ENCODE data around the gene CMTM6. TPM values are rescaled to one million over a fixed set of nuclear protein-coding genes. Genes with fewer than 3 reads are reported as not detected.

The CMTM6 gene
- total RNA-seq, 1 experiment from 2014 or later, result 43.5 TPM

DNA sequence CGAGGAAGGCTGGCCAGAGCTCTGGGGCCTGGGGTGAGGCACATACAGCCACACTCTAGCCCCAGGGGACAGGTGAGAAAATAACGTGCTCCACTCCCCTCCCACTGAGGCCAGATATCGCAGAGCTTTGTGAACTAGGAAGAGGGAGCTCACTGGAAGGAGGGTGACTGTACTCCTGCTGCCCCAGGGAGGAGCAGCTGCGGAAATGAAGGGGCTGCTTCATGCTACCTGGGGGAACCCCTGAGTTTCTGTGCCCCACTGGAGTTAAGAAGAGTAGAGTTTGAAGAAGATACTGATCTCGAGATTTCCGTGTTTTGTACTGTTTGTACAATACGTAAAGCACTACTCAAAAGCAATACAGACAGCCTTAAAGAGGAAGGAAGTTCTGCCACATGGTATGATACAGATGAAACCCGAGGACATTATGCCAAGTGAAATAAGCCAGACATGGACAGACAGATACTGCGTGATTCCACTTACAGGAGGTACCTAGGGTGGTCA lies 44.6 kb downstream of the CMTM6 start:
- no peak overlapping the region for H3T11ph ChIP-seq (ENCODE audit: low read length)
- H3K27ac ChIP-seq (ENCODE audit: insufficient read length, low read depth, low read length), result no peak overlapping the region
- no peak overlapping the region; the same call in 1 of the 2 replicates for H2BK15ac ChIP-seq (ENCODE audit: low read depth, low read length)
- H3K9me3 ChIP-seq (ENCODE audit: control insufficient read depth, low read depth, low read length), result no peaks in the 10 kb centered on the region
- no peak overlapping the region for H4K8ac ChIP-seq (replicated peaks; ENCODE audit: insufficient read length, low read depth, low read length)
- no peak overlapping the region for H3K4me2 ChIP-seq (ENCODE audit: insufficient read depth, insufficient read length, low read length)
- peak overlapping the region; percentile 92 for H3K23ac ChIP-seq (ENCODE audit: insufficient read length, low read depth, low read length)
- H3K36me3 Mint-ChIP-seq (ENCODE audit: insufficient read depth in 1 of 3, low read depth in 3 of 3), result peaks cover 2 to 12% (median 8%) of the 10 kb centered on the region in 3 experiments; a peak in 6 of 7 replicates
- no peak overlapping the region for H2BK120ac ChIP-seq (ENCODE audit: low read depth, low read length, poor library complexity, severe bottlenecking)
- peak overlapping the region; percentile 1 to 64 (median 45); a peak in 5 of 7 replicates for H3K27ac Mint-ChIP-seq
- H2AFZ ChIP-seq (ENCODE audit: low read length), result no peak overlapping the region
- no peak overlapping the region for H3K9ac ChIP-seq (ENCODE audit: extremely low read depth, insufficient read length, low read length)
- H3K4ac ChIP-seq (ENCODE audit: low read depth, low read length), result no peak overlapping the region
- TF ChIP-seq, protein P1, sequence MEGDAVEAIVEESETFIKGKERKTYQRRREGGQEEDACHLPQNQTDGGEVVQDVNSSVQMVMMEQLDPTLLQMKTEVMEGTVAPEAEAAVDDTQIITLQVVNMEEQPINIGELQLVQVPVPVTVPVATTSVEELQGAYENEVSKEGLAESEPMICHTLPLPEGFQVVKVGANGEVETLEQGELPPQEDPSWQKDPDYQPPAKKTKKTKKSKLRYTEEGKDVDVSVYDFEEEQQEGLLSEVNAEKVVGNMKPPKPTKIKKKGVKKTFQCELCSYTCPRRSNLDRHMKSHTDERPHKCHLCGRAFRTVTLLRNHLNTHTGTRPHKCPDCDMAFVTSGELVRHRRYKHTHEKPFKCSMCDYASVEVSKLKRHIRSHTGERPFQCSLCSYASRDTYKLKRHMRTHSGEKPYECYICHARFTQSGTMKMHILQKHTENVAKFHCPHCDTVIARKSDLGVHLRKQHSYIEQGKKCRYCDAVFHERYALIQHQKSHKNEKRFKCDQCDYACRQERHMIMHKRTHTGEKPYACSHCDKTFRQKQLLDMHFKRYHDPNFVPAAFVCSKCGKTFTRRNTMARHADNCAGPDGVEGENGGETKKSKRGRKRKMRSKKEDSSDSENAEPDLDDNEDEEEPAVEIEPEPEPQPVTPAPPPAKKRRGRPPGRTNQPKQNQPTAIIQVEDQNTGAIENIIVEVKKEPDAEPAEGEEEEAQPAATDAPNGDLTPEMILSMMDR (conservative IDR thresholded peaks at IDR 0.05), result no peak
- no peak overlapping the region for H2BK5ac ChIP-seq (ENCODE audit: insufficient read length, low read length)
- no peak overlapping the region for H4K91ac ChIP-seq (ENCODE audit: insufficient read length, low read depth, low read length)
- H3K56ac ChIP-seq (ENCODE audit: insufficient read length, low read depth, low read length), result no peak overlapping the region
- no peaks in the 10 kb centered on the region for H4K20me1 ChIP-seq (ENCODE audit: control insufficient read depth, insufficient read depth, insufficient read length)
- H3K14ac ChIP-seq (ENCODE audit: insufficient read depth, low read length), result peak overlapping the region; percentile 45; the same call in 1 of the 2 replicates
- no peak overlapping the region for H4K5ac ChIP-seq (ENCODE audit: insufficient read length, low read depth, low read length)
- H2BK20ac ChIP-seq (ENCODE audit: low read depth, low read length, poor library complexity, severe bottlenecking), result no peak overlapping the region
- no peak overlapping the region for H2BK12ac ChIP-seq (ENCODE audit: insufficient read length, low read depth, low read length)
- no peak overlapping the region; a peak in 1 of 5 replicates for H3K4me3 Mint-ChIP-seq
- no peak for DNase-seq
- no peaks in the 10 kb centered on the region; the same call in 1 of the 2 replicates for H3K27me3 Mint-ChIP-seq (ENCODE audit: low read depth)
- H3K23me2 ChIP-seq (ENCODE audit: insufficient read length, low read depth, low read length, poor library complexity, severe bottlenecking), result peaks cover 3% of the 10 kb centered on the region
- peak overlapping the region; percentile 34 for H3K18ac ChIP-seq (ENCODE audit: insufficient read length, low read depth, low read length)
- H3K4me1 ChIP-seq (ENCODE audit: insufficient read depth, low read length), result no peaks in the 10 kb centered on the region; the same call in 1 of the 2 replicates
- no peaks in the 10 kb centered on the region for H3K27me3 ChIP-seq (ENCODE audit: insufficient read depth, low read length)
- H3K4me1 Mint-ChIP-seq, result peaks cover 29 to 30% of the 10 kb centered on the region in 2 experiments
- no CpG with 5 or more reads among the region's 9 CpGs for whole genome bisulfite sequencing (ENCODE audit: extremely low coverage, insufficient read length, low lambda C conversion rate)
- no peaks in the 10 kb centered on the region; a peak in 1 of 5 replicates for H3K9me3 Mint-ChIP-seq
- no peaks in the 10 kb centered on the region for H3K79me2 ChIP-seq (ENCODE audit: insufficient read depth, low read length)
- no peak overlapping the region for H2AK5ac ChIP-seq (ENCODE audit: insufficient read length, low read length)
- no peaks in the 10 kb centered on the region for H3K79me1 ChIP-seq (ENCODE audit: insufficient read depth, low read depth, low read length, poor library complexity, severe bottlenecking)
